Type B pancreatic cell (in vitro differentiated cells): ENCODE measurements around the gene DPF3. TPM values are rescaled to one million over a fixed set of nuclear protein-coding genes. Genes with fewer than 3 reads are reported as not detected.

Experiments used
- DNase-seq: peaks from one replicate; pipeline ENCODE4 v3.0.0; 2021; ENCODE audit warnings: mixed read lengths; ENCODE audit not compliant: unreplicated experiment; ENCODE audit errors: extremely low spot score
- H3K27ac Mint-ChIP-seq: 2 replicates; pipeline ENCODE4 v1.8.0; 2021; ENCODE audit warnings: mild to moderate bottlenecking, mixed read lengths
- H3K27me3 Mint-ChIP-seq: 2 replicates; pipeline ENCODE4 v1.8.0; 2021; ENCODE audit warnings: mixed read lengths
- H3K36me3 Mint-ChIP-seq: 2 replicates; pipeline ENCODE4 v1.8.0; 2021; ENCODE audit warnings: mixed read lengths
- H3K4me1 Mint-ChIP-seq: one replicate; pipeline ENCODE4 v1.8.0; 2021; ENCODE audit warnings: mixed read lengths; ENCODE audit not compliant: unreplicated experiment
- H3K4me3 Mint-ChIP-seq: 2 replicates; pipeline ENCODE4 v1.8.0; 2021; ENCODE audit warnings: mild to moderate bottlenecking, mixed read lengths
- H3K9me3 Mint-ChIP-seq: 2 replicates; pipeline ENCODE4 v1.8.0; 2021; ENCODE audit warnings: mixed read lengths
- total RNA-seq: library from RNA; stranded (reverse); gene quantifications from 2 replicates; pipeline ENCODE4 v1.2.1, GENCODE V29; 2021; ENCODE audit warnings: low replicate concordance
- TF ChIP-seq, protein P1 (sequence below): fragments of 200-600 bp; sonication (generic); conservative IDR thresholded peaks from 2 replicates; pipeline ENCODE4 v1.5.0; 2021; ENCODE audit warnings: antibody characterized with exemption, mild to moderate bottlenecking

Gene DPF3
- total RNA-seq, 1 donor from 2014 or later = 4.5 TPM

DNA sequence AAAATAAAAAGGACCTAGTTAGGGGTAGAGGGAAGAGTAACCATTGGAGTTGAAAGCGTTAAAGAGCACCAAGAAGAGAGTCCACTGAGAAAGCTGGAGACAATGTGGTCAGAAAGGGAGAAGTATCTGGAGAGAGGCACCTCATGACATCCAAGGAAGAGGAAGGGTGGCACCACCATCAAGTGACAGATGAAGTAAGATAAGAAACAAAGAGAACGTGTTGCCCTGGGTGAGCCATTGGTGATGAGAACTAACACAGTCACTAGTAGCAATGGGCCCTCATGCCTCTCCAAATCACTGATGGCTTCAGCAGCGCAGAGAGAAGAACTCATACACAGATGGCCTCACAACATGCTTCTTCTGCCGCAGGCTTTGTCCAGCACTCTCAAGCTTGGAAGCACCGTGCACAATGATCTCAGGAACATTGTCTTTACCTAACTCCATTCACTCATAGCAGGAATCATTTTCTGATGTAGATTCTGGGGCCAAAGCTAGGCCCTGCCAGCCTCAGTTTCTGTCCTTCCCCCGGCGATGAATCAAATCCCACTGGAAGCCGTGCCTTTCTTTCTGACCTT is 252.9 kb downstream of the DPF3 start:
- no peaks in the 10 kb centered on the region for H3K4me1 Mint-ChIP-seq
- H3K9me3 Mint-ChIP-seq = peaks cover 13% of the 10 kb centered on the region
- DNase-seq = no peak
- H3K4me3 Mint-ChIP-seq = no peak overlapping the region
- TF ChIP-seq, protein P1, sequence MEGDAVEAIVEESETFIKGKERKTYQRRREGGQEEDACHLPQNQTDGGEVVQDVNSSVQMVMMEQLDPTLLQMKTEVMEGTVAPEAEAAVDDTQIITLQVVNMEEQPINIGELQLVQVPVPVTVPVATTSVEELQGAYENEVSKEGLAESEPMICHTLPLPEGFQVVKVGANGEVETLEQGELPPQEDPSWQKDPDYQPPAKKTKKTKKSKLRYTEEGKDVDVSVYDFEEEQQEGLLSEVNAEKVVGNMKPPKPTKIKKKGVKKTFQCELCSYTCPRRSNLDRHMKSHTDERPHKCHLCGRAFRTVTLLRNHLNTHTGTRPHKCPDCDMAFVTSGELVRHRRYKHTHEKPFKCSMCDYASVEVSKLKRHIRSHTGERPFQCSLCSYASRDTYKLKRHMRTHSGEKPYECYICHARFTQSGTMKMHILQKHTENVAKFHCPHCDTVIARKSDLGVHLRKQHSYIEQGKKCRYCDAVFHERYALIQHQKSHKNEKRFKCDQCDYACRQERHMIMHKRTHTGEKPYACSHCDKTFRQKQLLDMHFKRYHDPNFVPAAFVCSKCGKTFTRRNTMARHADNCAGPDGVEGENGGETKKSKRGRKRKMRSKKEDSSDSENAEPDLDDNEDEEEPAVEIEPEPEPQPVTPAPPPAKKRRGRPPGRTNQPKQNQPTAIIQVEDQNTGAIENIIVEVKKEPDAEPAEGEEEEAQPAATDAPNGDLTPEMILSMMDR = no peak
- no peaks in the 10 kb centered on the region for H3K36me3 Mint-ChIP-seq
- H3K27me3 Mint-ChIP-seq = peaks cover 15% of the 10 kb centered on the region
- H3K27ac Mint-ChIP-seq = no peak overlapping the region

DNA sequence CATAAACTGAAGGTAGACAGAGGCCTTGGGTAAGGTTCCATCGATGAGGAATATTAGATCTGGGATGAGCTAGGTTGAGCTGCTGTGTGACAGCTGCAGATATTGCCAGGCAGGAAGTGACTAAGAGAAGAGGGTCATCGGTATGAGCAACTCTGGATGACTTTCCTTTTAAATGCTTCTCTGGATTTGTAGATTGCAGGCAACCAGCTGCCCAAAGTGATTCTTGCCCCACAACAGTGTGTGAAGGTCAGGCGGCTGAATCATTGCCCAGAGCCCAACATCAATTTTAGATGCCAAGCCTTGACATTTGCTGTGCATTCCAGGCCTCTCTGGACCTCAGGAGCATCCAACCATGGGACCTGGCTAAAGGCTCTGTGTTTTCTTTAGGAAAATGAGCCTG is 255.9 kb downstream of the DPF3 start:
- no peak overlapping the region for H3K27ac Mint-ChIP-seq

DNA sequence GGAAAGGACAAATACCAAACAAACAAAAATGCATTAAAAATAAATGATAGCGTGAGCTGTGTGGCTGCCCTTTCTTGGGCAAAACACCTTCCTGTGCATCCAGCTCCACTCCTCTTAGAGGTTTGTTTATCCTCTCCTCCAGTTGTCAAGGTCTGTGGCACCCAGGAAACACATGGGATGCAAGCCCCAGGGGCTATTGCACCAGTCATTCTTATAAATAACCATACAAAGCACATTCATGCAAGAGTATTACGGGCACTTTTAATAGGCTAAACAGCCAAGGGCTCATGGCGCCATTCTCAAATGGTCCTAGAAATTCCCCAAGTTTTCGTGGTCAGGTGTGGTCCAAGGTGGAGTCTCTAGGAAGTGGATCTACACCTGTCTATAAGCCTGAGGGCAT is 257.0 kb downstream of the DPF3 start:
- TF ChIP-seq, protein P1 = no peak
- H3K27ac Mint-ChIP-seq = no peak overlapping the region
- peaks cover 27% of the 10 kb centered on the region for H3K27me3 Mint-ChIP-seq
- H3K9me3 Mint-ChIP-seq = peaks cover 5% of the 10 kb centered on the region
- H3K4me3 Mint-ChIP-seq = no peak overlapping the region
- H3K36me3 Mint-ChIP-seq = no peaks in the 10 kb centered on the region
- DNase-seq = no peak
- no peaks in the 10 kb centered on the region for H3K4me1 Mint-ChIP-seq

More for the DNA sequence above, 255.9 kb downstream of the DPF3 start:
- Mint-ChIP-seq H3K4me3 (no peak overlapping the region), H3K27me3 (peaks cover 22% of the 10 kb centered on the region), H3K9me3 (peaks cover 5% of the 10 kb centered on the region), H3K4me1 (no peaks in the 10 kb centered on the region), H3K36me3 (no peaks in the 10 kb centered on the region)
- DNase-seq = no peak
- TF ChIP-seq, protein P1 = no peak

DNA sequence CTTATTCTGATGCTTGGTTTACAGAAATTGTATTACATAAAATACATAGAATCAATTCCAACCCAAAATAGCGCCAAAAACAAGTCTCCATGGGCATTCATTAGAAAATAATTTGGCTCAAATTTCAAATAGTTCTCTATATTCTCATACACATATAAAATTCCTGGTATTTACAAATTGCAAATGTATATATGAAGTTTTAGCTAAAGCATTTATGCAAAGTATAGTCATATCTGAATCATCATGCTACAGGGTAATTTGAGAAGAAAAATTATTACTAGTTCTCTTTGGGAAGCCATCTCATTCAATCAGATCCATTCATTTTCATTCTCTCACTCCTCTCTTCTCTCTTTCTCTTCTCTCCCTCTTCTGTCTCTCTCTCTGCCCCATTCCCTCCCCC is 257.8 kb downstream of the DPF3 start:
- Mint-ChIP-seq H3K4me1 (no peaks in the 10 kb centered on the region), H3K27ac (no peak overlapping the region)
- TF ChIP-seq, protein P1 = no peak

DNA sequence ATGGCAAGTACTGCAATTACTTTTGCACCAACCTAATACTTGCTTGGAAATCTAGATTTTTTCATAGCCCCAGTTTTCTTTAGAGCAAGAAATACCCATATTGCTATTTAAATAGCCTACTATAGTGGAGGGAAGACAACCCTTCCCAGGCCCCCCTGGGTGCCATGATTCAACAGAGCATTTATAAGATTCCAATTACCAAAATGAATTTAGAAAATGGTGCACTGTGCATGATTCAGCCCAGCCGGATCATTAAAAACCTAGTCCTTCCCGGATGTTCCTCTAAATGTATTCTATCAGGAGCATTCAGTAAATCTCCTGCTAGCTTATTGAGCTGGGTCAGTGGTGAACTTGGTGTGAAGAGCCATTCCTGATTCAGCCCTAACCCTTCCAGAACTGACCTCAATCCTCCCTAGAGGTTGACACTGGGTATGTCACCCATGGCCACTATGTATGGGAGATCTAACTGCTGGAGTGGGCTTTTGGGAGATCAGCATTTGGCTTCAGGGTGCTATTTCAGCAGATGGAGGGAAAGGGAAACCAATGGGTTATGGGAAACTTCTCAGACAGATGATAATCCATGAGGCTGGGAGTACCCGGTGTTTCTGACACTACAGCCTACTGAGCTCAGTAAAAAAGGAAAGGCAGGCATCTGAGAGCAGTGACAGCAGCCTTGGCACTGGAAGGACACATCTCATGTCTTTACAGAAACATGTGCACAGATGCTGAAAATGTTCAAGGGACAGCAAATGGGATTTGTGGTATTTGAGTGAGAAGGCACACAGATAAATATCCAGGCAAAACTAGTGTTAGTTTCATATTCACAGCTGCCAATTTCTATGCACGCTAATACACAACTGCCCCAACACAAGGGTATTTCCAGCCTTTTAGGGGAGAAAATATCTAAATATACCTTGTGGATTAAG is 258.9 kb downstream of the DPF3 start:
- no peak overlapping the region for H3K4me3 Mint-ChIP-seq
- peaks cover 34% of the 10 kb centered on the region for H3K27me3 Mint-ChIP-seq
- H3K4me1 Mint-ChIP-seq = no peaks in the 10 kb centered on the region
- H3K27ac Mint-ChIP-seq = no peak overlapping the region
- DNase-seq = no peak
- TF ChIP-seq, protein P1 = peak; percentile 13
- no peaks in the 10 kb centered on the region for H3K36me3 Mint-ChIP-seq
- H3K9me3 Mint-ChIP-seq = no peaks in the 10 kb centered on the region

More for the DNA sequence above, 257.8 kb downstream of the DPF3 start:
- Mint-ChIP-seq H3K27me3 (peaks cover 35% of the 10 kb centered on the region), H3K9me3 (peaks cover 5% of the 10 kb centered on the region), H3K4me3 (no peak overlapping the region), H3K36me3 (no peaks in the 10 kb centered on the region)
- no peak for DNase-seq
